SU-DHL-6 (cell line): ENCODE measurements around the gene ZNF786.

Source experiments
- H2AFZ ChIP-seq: fragments of 200-600 bp; sonication (generic); 2 replicates; pipeline ENCODE4 v1.6.1; 2014; ENCODE audit warnings: low read depth, mild to moderate bottlenecking, moderate library complexity, mixed read lengths, antibody characterized with exemption, low read length; ENCODE audit not compliant: severe bottlenecking
- H3F3A ChIP-seq: fragments of 200-600 bp; shearing (Covaris generic); 2 replicates; pipeline ENCODE4 v1.6.0; 2016; ENCODE audit warnings: antibody characterized with exemption, mild to moderate bottlenecking; ENCODE audit not compliant: insufficient read depth
- H3K27ac ChIP-seq: fragments of 200-600 bp; sonication (generic); 2 replicates; pipeline ENCODE4 v1.5.1; 2016; ENCODE audit warnings: low read depth, mild to moderate bottlenecking, low read length, moderate library complexity, mixed read lengths
- H3K27me3 ChIP-seq: fragments of 200-600 bp; sonication (generic), shearing (Covaris generic); 2 replicates; pipeline ENCODE4 v1.6.0; 2014; ENCODE audit warnings: mild to moderate bottlenecking, low read length
- H3K36me3 ChIP-seq: fragments of 200-600 bp; sonication (generic); 2 replicates; pipeline ENCODE4 v1.6.1; 2014; ENCODE audit warnings: mild to moderate bottlenecking, low read length, mixed read lengths
- H3K4me2 ChIP-seq: fragments of 300-600, 200-600 bp; shearing (Covaris generic), sonication (generic); 2 replicates; pipeline ENCODE4 v1.6.0; 2014; ENCODE audit warnings: low read length, low read depth, mild to moderate bottlenecking; ENCODE audit not compliant: poor library complexity, severe bottlenecking
- H3K4me3 ChIP-seq: fragments of 200-600 bp; sonication (generic); 2 replicates; pipeline ENCODE4 v1.5.1; 2014; ENCODE audit warnings: antibody characterized with exemption, low read length, mild to moderate bottlenecking, mixed read lengths; ENCODE audit not compliant: insufficient read depth, poor library complexity, severe bottlenecking
- H3K79me2 ChIP-seq: fragments of 200-600 bp; sonication (generic); 2 replicates; pipeline ENCODE4 v1.6.1; 2014; ENCODE audit warnings: mild to moderate bottlenecking, low read length, moderate library complexity; ENCODE audit not compliant: insufficient read depth
- H3K9ac ChIP-seq: fragments of 200-600 bp; sonication (generic); 2 replicates; pipeline ENCODE4 v1.7.0; 2014; ENCODE audit warnings: mild to moderate bottlenecking, low read length
- H3K9me2 ChIP-seq: fragments of 200-600 bp; sonication (generic); replicated peaks from 2 replicates; pipeline ENCODE4 v1.6.1; 2014; ENCODE audit warnings: low read length; ENCODE audit not compliant: insufficient read depth
- H3K9me3 ChIP-seq: fragments of 200-600 bp; sonication (generic); 2 replicates; pipeline ENCODE4 v1.6.1; 2014; ENCODE audit warnings: low read length, mixed read lengths; ENCODE audit not compliant: insufficient read depth
- H4K20me1 ChIP-seq: fragments of 200-600 bp; sonication (generic); 2 replicates; pipeline ENCODE4 v1.6.1; 2014; ENCODE audit warnings: low read depth, mild to moderate bottlenecking, antibody characterized with exemption, low read length, moderate library complexity, mixed read lengths
- EZH2phosphoT487 ChIP-seq: fragments of 200-600 bp; sonication (generic), shearing (Covaris generic); conservative IDR thresholded peaks from 2 replicates; pipeline ENCODE4 v1.6.1; 2018; ENCODE audit warnings: mild to moderate bottlenecking, antibody characterized with exemption, low read length, moderate library complexity, mixed read lengths
- TF ChIP-seq, protein P1 (sequence below): fragments of 200-600 bp; sonication (generic); IDR thresholded peaks from one replicate; pipeline ENCODE4 v1.5.1; 2017; ENCODE audit warnings: antibody characterized with exemption, mild to moderate bottlenecking, low read length, moderate library complexity; ENCODE audit not compliant: insufficient read depth, poor library complexity, severe bottlenecking

The ZNF786 gene

DNA sequence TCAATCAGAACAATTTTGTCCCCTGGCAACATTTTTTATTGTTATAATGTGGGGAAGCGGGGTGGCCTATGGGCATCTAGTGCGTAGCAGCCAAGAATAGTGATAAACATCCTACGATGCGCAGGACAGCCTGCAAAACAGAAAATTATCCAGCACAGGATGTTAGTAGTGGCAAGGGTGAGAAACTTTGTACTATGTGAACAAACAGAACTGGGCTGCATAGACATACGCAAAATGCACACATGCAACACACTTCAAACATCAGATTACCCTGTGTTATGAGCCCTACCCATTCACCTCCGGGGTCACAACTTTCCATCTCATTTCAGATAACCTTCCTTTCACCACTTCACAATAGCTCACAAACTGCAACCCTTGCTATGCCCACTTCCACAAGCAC is 3.1 kb downstream of the ZNF786 start:
- no peaks in the 10 kb centered on the region for H3K27me3 ChIP-seq
- no peak overlapping the region for H3K27ac ChIP-seq
- no peaks in the 10 kb centered on the region for H3K36me3 ChIP-seq
- H3K4me3 ChIP-seq = no peak overlapping the region
- no peak overlapping the region for H3K9ac ChIP-seq
- no peak overlapping the region for H2AFZ ChIP-seq
- H3K9me2 ChIP-seq = no peaks in the 10 kb centered on the region
- H3K9me3 ChIP-seq = no peaks in the 10 kb centered on the region
- no peak for TF ChIP-seq EZH2phosphoT487
- TF ChIP-seq, protein P1, sequence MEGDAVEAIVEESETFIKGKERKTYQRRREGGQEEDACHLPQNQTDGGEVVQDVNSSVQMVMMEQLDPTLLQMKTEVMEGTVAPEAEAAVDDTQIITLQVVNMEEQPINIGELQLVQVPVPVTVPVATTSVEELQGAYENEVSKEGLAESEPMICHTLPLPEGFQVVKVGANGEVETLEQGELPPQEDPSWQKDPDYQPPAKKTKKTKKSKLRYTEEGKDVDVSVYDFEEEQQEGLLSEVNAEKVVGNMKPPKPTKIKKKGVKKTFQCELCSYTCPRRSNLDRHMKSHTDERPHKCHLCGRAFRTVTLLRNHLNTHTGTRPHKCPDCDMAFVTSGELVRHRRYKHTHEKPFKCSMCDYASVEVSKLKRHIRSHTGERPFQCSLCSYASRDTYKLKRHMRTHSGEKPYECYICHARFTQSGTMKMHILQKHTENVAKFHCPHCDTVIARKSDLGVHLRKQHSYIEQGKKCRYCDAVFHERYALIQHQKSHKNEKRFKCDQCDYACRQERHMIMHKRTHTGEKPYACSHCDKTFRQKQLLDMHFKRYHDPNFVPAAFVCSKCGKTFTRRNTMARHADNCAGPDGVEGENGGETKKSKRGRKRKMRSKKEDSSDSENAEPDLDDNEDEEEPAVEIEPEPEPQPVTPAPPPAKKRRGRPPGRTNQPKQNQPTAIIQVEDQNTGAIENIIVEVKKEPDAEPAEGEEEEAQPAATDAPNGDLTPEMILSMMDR = no peak
- no peaks in the 10 kb centered on the region for H4K20me1 ChIP-seq
- H3K4me2 ChIP-seq = no peak overlapping the region
- 0 out of 2 replicates have a peak, but pooled peaks cover 3% of the 10 kb centered on the region for H3F3A ChIP-seq
- peaks cover 39% of the 10 kb centered on the region for H3K79me2 ChIP-seq

DNA sequence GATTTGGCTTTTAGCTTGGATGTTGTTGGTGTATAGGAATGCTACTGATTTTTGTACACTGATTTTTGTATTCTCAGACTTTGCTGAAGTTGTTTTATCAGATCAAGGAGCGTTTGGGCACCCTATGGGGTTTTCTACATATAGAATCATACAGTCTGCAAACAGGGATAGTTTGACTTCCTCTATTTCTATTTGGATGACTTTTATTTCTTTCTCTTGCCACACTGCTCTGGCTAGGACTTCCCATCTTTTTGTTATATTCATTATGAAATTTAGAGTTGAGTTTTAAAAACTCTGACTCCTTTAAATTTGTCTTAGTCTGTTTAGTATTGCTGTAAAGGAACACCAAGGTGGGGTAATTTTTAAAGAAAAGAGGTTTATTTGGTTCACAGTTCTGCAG is 4.7 kb downstream of the ZNF786 start:
- Histone ChIP-seq H3K36me3 (no peaks in the 10 kb centered on the region), H3K79me2 (peaks cover 40% of the 10 kb centered on the region), H3K9me3 (no peaks in the 10 kb centered on the region)

GRCh38 chr7:149084407-149084806 is 6.1 kb downstream of the ZNF786 start:
- Histone ChIP-seq H3K27ac (no peak overlapping the region), H3K9ac (no peak overlapping the region), H4K20me1 (no peaks in the 10 kb centered on the region), H3K27me3 (no peaks in the 10 kb centered on the region), H3K9me3 (no peaks in the 10 kb centered on the region), H3K4me3 (no peak overlapping the region), H3K9me2 (no peaks in the 10 kb centered on the region), H3K79me2 (peaks cover 37% of the 10 kb centered on the region), H2AFZ (no peak overlapping the region), H3K4me2 (no peak overlapping the region), H3K36me3 (no peaks in the 10 kb centered on the region), H3F3A (0 out of 2 replicates have a peak, but pooled peaks cover 7% of the 10 kb centered on the region)
- TF ChIP-seq, protein P1 = no peak
- no peak for TF ChIP-seq EZH2phosphoT487

More for the DNA sequence above, 4.7 kb downstream of the ZNF786 start:
- Histone ChIP-seq H3F3A (0 out of 2 replicates have a peak, but pooled peaks cover 4% of the 10 kb centered on the region), H2AFZ (no peak overlapping the region), H4K20me1 (no peaks in the 10 kb centered on the region), H3K4me2 (no peak overlapping the region), H3K27ac (no peak overlapping the region), H3K9me2 (no peaks in the 10 kb centered on the region), H3K4me3 (no peak overlapping the region), H3K27me3 (no peaks in the 10 kb centered on the region), H3K9ac (no peak overlapping the region)
- TF ChIP-seq, protein P1 = no peak
- TF ChIP-seq EZH2phosphoT487 = no peak

DNA sequence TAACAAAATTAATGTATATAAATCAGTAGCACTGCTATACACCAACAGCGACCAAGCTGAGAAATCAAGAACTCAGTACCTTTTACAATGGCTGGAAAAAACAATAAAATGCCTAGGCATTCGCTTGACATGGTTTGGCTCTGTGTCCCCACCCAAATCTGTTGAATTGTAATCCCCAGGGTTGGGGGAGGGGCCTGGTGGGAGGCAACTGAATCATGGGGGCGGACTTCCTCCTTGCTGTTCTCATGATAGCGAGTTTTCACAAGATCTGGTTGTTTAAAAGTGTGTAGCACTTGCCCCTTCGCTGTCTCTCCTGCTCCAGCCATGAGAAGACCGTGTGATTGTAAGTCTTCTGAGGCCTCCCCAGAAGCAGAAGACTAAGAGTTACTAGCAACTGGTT is 8.6 kb downstream of the ZNF786 start:
- Histone ChIP-seq H3K9ac (no peak overlapping the region), H2AFZ (no peak overlapping the region), H3K27me3 (no peaks in the 10 kb centered on the region), H4K20me1 (no peaks in the 10 kb centered on the region), H3K27ac (no peak overlapping the region), H3F3A (0 out of 2 replicates have a peak, but pooled peaks cover 4% of the 10 kb centered on the region), H3K9me2 (no peaks in the 10 kb centered on the region), H3K4me2 (no peak overlapping the region), H3K4me3 (no peak overlapping the region), H3K79me2 (peaks cover 15% of the 10 kb centered on the region; the same call in 1 of the 2 replicates), H3K9me3 (no peaks in the 10 kb centered on the region), H3K36me3 (no peaks in the 10 kb centered on the region)
- TF ChIP-seq, protein P1 = no peak
- no peak for TF ChIP-seq EZH2phosphoT487
